Daoy (cell line): ENCODE measurements around the gene LMX1A. TPM values are rescaled to one million over a fixed set of nuclear protein-coding genes. Genes with fewer than 3 reads are reported as not detected.

Experiments used
- DNase-seq: peaks from one replicate; pipeline ENCODE4 v3.0.0-alpha.2; 2015; ENCODE audit warnings: low read depth
- total RNA-seq: library from RNA; depleted of rRNA; stranded (reverse); fragments of >200 nt; shearing (Covaris generic); gene quantifications from 2 replicates; pipeline ENCODE4 v1.2.3, GENCODE V29; 2014

Gene LMX1A
- total RNA-seq, 1 experiment from 2014 or later = not detected

- DNase-seq = no peak
These were observed 30.9 kb downstream of the LMX1A start for GRCh38 chr1:165325460-165326203.

GRCh38 chr1:165324050-165324449, 32.5 kb downstream of the LMX1A start:
- DNase-seq = no peak

GRCh38 chr1:165317612-165318011, 38.9 kb downstream of the LMX1A start:
- no peak for DNase-seq

- no peak for DNase-seq
These were observed 40.3 kb downstream of the LMX1A start for GRCh38 chr1:165316153-165316772.

GRCh38 chr1:165315481-165315880, 41.0 kb downstream of the LMX1A start:
- DNase-seq = peak; percentile 58

GRCh38 chr1:165313903-165314302, 42.6 kb downstream of the LMX1A start:
- DNase-seq = no peak

GRCh38 chr1:165312591-165312990, 43.9 kb downstream of the LMX1A start:
- DNase-seq = peak; percentile 20

GRCh38 chr1:165306543-165307434, 49.7 kb downstream of the LMX1A start:
- DNase-seq = peak; percentile 21

GRCh38 chr1:165303386-165303785, 53.1 kb downstream of the LMX1A start:
- DNase-seq = peak; percentile 48

GRCh38 chr1:165300400-165300903, 56.1 kb downstream of the LMX1A start:
- no peak for DNase-seq

- DNase-seq = no peak
These were observed 58.2 kb downstream of the LMX1A start for GRCh38 chr1:165298203-165298820.

- no peak for DNase-seq
These were observed 60.3 kb downstream of the LMX1A start for GRCh38 chr1:165296205-165296604.

GRCh38 chr1:165290148-165290547, 66.4 kb downstream of the LMX1A start:
- DNase-seq = peak; percentile 39

- no peak for DNase-seq
These were observed 67.0 kb downstream of the LMX1A start for GRCh38 chr1:165289556-165289955.

- peak; percentile 81 for DNase-seq
These were observed 68.0 kb downstream of the LMX1A start for GRCh38 chr1:165288350-165289120.

GRCh38 chr1:165287781-165288180, 68.7 kb downstream of the LMX1A start:
- DNase-seq = no peak

GRCh38 chr1:165287329-165287728, 69.2 kb downstream of the LMX1A start:
- DNase-seq = no peak

GRCh38 chr1:165284454-165284853, 72.1 kb downstream of the LMX1A start:
- DNase-seq = no peak

- no peak for DNase-seq
These were observed 75.2 kb downstream of the LMX1A start for GRCh38 chr1:165281207-165281901.

GRCh38 chr1:165279882-165280281, 76.6 kb downstream of the LMX1A start:
- no peak for DNase-seq
